Measurements from ENCODE around the gene CMC1. TPM values are rescaled to one million over a fixed set of nuclear protein-coding genes. Genes with fewer than 3 reads are reported as not detected.
A peak's percentile ranks its signal among the peaks of the same experiment; 100 is the strongest.

Gene CMC1
- total RNA-seq, 1 donor from 2014 or later: 20.1 TPM

- H3K4me3 ChIP-seq (ENCODE audit: low read depth, low read length): no peak overlapping the region
- no peaks in the 10 kb centered on the region for H3K27me3 ChIP-seq (ENCODE audit: control insufficient read depth, insufficient read depth, low read length)
- no peak for DNase-seq (ENCODE audit: low read depth)
- no peak for TF ChIP-seq CTCF (IDR thresholded peaks at IDR 0.05; ENCODE audit: insufficient read depth, low read length, poor library complexity, severe bottlenecking)
- no peaks in the 10 kb centered on the region for H3K36me3 ChIP-seq (ENCODE audit: control insufficient read depth, insufficient read depth, low read length)
Observed at GRCh38 chr3:28343144-28343543, 101.7 kb downstream of the CMC1 start.

- H3K4me3 ChIP-seq (ENCODE audit: low read depth, low read length): no peak overlapping the region
- no peaks in the 10 kb centered on the region for H3K36me3 ChIP-seq (ENCODE audit: control insufficient read depth, insufficient read depth, low read length)
- no peak for TF ChIP-seq CTCF (IDR thresholded peaks at IDR 0.05; ENCODE audit: insufficient read depth, low read length, poor library complexity, severe bottlenecking)
Observed at GRCh38 chr3:28345690-28346089, 104.3 kb downstream of the CMC1 start.

GRCh38 chr3:28347374-28348264, 106.2 kb downstream of the CMC1 start:
- no peak for DNase-seq (ENCODE audit: low read depth)
- peak overlapping the region; percentile 80 for H3K4me3 ChIP-seq (ENCODE audit: low read depth, low read length)
- no peak for TF ChIP-seq CTCF (IDR thresholded peaks at IDR 0.05; ENCODE audit: insufficient read depth, low read length, poor library complexity, severe bottlenecking)
- no peaks in the 10 kb centered on the region for H3K27me3 ChIP-seq (ENCODE audit: control insufficient read depth, insufficient read depth, low read length)
- no peaks in the 10 kb centered on the region for H3K36me3 ChIP-seq (ENCODE audit: control insufficient read depth, insufficient read depth, low read length)

More at GRCh38 chr3:28345690-28346089, 104.3 kb downstream of the CMC1 start:
- H3K27me3 ChIP-seq (ENCODE audit: control insufficient read depth, insufficient read depth, low read length): no peaks in the 10 kb centered on the region
- DNase-seq (ENCODE audit: low read depth): no peak

- Histone ChIP-seq H3K36me3 (ENCODE audit: control insufficient read depth, insufficient read depth, low read length) (no peaks in the 10 kb centered on the region), H3K27me3 (ENCODE audit: control insufficient read depth, insufficient read depth, low read length) (no peaks in the 10 kb centered on the region), H3K4me3 (ENCODE audit: low read depth, low read length) (peak overlapping the region; percentile 80)
- no peak for TF ChIP-seq CTCF (IDR thresholded peaks at IDR 0.05; ENCODE audit: insufficient read depth, low read length, poor library complexity, severe bottlenecking)
- no peak for DNase-seq (ENCODE audit: low read depth)
Observed at GRCh38 chr3:28348265-28348628, 106.8 kb downstream of the CMC1 start.

- Histone ChIP-seq H3K4me3 (ENCODE audit: low read depth, low read length) (peak within 1 kb of the TSS; percentile 80), H3K36me3 (ENCODE audit: control insufficient read depth, insufficient read depth, low read length) (no peaks in the 10 kb centered on the region), H3K27me3 (ENCODE audit: control insufficient read depth, insufficient read depth, low read length) (no peaks in the 10 kb centered on the region)
- peak; percentile 25 for TF ChIP-seq CTCF (IDR thresholded peaks at IDR 0.05; ENCODE audit: insufficient read depth, low read length, poor library complexity, severe bottlenecking)
- peak; percentile 61 for DNase-seq (ENCODE audit: low read depth)
Observed at GRCh38 chr3:28348629-28349468, 107.4 kb downstream of the CMC1 start, which contains the start of the genes AZI2 and ZCWPW2. Gene AZI2 (minus strand): TSS chr3:28348824. CDS start chr3:28340617, 8,207 bp downstream. Gene ZCWPW2 (plus strand): TSS chr3:28348721. CDS start chr3:28413069, 64,348 bp downstream.
